ENCODE measurements around the gene WIPF2. TPM values are rescaled to one million over a fixed set of nuclear protein-coding genes. Genes with fewer than 3 reads are reported as not detected.

The WIPF2 gene
- total RNA-seq, 1 experiment from 2014 or later, result 327 TPM

DNA sequence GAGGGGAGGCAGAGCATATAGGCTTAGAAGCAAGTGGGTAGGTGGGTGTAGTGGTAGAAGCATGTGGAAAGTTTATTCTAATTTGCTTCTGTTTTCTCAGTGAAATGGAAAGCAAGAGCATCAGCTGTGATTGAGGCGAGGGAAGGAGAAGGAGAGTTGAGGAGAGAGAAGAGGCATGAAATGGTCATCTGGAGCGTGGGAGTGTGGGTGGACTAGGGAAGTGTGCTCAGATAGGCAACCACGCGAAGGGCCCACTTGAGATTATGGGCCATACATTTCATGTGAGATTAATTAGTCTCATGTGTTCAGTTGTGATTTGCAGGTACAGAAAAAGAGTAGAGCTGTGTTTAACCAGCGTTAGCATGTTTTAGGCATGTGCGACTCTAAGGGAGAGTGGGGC lies 47.8 kb downstream of the WIPF2 start:
- Mint-ChIP-seq H3K27ac (ENCODE audit: unreplicated experiment) (no peak overlapping the region), H3K27me3 (ENCODE audit: unreplicated experiment) (no peaks in the 10 kb centered on the region), H3K36me3 (ENCODE audit: insufficient read depth, unreplicated experiment) (peaks cover 42% of the 10 kb centered on the region), H3K9me3 (ENCODE audit: low read depth, unreplicated experiment) (no peaks in the 10 kb centered on the region), H3K4me1 (ENCODE audit: low read depth, unreplicated experiment) (no peaks in the 10 kb centered on the region), H3K4me3 (ENCODE audit: low read depth, unreplicated experiment) (no peak overlapping the region)
- CTCF ChIA-PET, result interaction anchor here (0.6 to 9.3 kb wide), 10 partner anchors 8 to 371 kb away, joined by 3 to 142 read pairs (median 5); partner anchors contain the start of gene WIPF2
- intact Hi-C loops (cut with micrococcal nuclease; ENCODE audit: unreplicated experiment), result no loop called here
- no TSS peak for BruUV-seq (replicated peaks)
- no peak for DNase-seq
- TF ChIP-seq, protein P1, sequence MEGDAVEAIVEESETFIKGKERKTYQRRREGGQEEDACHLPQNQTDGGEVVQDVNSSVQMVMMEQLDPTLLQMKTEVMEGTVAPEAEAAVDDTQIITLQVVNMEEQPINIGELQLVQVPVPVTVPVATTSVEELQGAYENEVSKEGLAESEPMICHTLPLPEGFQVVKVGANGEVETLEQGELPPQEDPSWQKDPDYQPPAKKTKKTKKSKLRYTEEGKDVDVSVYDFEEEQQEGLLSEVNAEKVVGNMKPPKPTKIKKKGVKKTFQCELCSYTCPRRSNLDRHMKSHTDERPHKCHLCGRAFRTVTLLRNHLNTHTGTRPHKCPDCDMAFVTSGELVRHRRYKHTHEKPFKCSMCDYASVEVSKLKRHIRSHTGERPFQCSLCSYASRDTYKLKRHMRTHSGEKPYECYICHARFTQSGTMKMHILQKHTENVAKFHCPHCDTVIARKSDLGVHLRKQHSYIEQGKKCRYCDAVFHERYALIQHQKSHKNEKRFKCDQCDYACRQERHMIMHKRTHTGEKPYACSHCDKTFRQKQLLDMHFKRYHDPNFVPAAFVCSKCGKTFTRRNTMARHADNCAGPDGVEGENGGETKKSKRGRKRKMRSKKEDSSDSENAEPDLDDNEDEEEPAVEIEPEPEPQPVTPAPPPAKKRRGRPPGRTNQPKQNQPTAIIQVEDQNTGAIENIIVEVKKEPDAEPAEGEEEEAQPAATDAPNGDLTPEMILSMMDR (IDR thresholded peaks at IDR 0.05; ENCODE audit: unreplicated experiment), result no peak

DNA sequence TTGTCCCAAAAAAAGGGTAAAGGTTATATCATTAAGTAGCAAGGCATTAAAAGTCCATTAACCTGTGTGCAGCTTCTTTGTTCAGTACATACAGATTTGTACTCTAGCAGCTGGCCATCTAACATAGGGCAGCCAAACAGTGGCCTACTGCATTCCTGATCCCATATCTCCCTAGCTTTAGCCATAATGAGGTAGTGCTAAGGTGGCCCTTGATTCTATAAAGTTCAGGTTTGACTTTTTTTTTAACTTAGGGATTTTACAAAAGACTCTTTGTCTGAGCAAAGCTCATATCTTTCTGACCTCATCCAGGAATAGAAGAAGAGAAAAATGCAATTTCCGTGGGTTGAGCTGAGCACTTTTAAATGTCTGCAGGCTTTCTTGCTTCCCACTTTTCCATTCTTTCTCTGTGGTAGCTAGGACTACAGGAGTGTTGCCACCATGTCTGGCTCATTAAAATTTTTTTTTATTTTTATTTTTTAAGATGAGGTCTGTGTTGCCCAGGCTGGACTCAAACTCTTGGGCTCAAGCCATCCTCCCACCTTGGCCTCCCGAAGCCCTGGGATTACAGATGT lies 49.1 kb downstream of the WIPF2 start:
- H3K4me3 Mint-ChIP-seq (ENCODE audit: low read depth, unreplicated experiment), result no peak overlapping the region
- TF ChIP-seq, protein P1 (IDR thresholded peaks at IDR 0.05; ENCODE audit: unreplicated experiment), result no peak
- H3K36me3 Mint-ChIP-seq (ENCODE audit: insufficient read depth, unreplicated experiment), result peaks cover 38% of the 10 kb centered on the region
- no TSS peak for BruUV-seq (replicated peaks)
- H3K4me1 Mint-ChIP-seq (ENCODE audit: low read depth, unreplicated experiment), result no peaks in the 10 kb centered on the region
- intact Hi-C loops (cut with micrococcal nuclease; ENCODE audit: unreplicated experiment), result loop anchor here (1.0 to 2.0 kb wide), 3 partner anchors 15 to 48 kb away; no protein-coding TSS in a partner anchor
- CTCF ChIA-PET, result interaction anchor here (0.5 to 9.3 kb wide), 38 partner anchors 8 to 647 kb away, joined by 3 to 142 read pairs (median 4); partner anchors contain the start of genes CASC3, CDC6 and WIPF2
- no peaks in the 10 kb centered on the region for H3K9me3 Mint-ChIP-seq (ENCODE audit: low read depth, unreplicated experiment)
- H3K27me3 Mint-ChIP-seq (ENCODE audit: unreplicated experiment), result no peaks in the 10 kb centered on the region
- H3K27ac Mint-ChIP-seq (ENCODE audit: unreplicated experiment), result no peak overlapping the region
- peak; percentile 69 for DNase-seq

DNA sequence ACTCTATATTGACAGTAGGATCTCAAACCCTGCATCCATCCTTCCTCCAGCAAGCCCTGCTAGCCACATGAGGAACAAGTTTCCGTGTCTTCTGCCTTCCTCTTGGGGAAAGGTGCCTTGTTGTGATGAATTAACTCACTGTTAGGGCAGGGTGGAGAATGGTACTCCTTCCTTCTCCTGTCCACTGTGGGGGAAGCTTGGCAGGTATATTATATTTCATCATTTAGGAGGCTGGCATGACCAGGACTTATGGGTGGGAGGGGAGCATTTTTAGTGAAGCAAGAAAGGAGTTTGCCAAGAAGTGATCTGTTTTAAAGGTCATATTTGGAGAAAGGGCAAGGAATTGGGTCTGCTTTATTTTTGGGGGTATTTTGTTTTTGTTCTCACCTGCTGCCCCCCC lies 59.3 kb downstream of the WIPF2 start:
- intact Hi-C loops (cut with micrococcal nuclease; ENCODE audit: unreplicated experiment), result no loop called here
- Mint-ChIP-seq H3K27me3 (ENCODE audit: unreplicated experiment) (no peaks in the 10 kb centered on the region), H3K4me3 (ENCODE audit: low read depth, unreplicated experiment) (no peak overlapping the region), H3K4me1 (ENCODE audit: low read depth, unreplicated experiment) (peaks cover 41% of the 10 kb centered on the region), H3K9me3 (ENCODE audit: low read depth, unreplicated experiment) (no peaks in the 10 kb centered on the region), H3K36me3 (ENCODE audit: insufficient read depth, unreplicated experiment) (peaks cover 97% of the 10 kb centered on the region), H3K27ac (ENCODE audit: unreplicated experiment) (peak overlapping the region; percentile 10)
- CTCF ChIA-PET, result interaction anchor here (0.7 to 2.4 kb wide), 5 partner anchors 8 to 63 kb away, joined by 3 to 8 read pairs (median 4); partner anchors contain the start of gene WIPF2
- DNase-seq, result no peak
- no TSS peak for BruUV-seq (replicated peaks)
- TF ChIP-seq, protein P1 (IDR thresholded peaks at IDR 0.05; ENCODE audit: unreplicated experiment), result no peak

DNA sequence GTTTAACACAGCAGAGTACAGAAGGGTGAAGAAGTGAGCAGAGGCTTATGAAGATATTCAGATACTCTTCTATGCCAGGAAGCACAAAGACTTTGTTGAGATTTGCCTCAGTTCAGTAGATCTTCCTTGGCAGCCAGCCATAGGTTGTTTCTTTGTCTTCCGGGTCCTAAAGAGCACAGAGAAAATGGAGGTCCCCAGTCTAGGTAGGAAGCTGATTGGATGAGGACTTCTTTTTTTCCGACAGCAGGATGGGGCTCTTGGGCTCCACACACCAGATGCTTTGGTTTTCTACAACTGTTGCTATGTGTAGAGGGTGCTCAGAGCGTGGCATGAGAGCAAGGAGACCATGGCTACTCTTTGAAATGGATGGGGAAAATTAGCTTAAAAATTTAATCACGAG lies 60.3 kb downstream of the WIPF2 start:
- Mint-ChIP-seq H3K27me3 (ENCODE audit: unreplicated experiment) (no peaks in the 10 kb centered on the region), H3K4me1 (ENCODE audit: low read depth, unreplicated experiment) (peaks cover 51% of the 10 kb centered on the region), H3K27ac (ENCODE audit: unreplicated experiment) (peak overlapping the region; percentile 10), H3K36me3 (ENCODE audit: insufficient read depth, unreplicated experiment) (peaks cover 97% of the 10 kb centered on the region), H3K4me3 (ENCODE audit: low read depth, unreplicated experiment) (no peak overlapping the region), H3K9me3 (ENCODE audit: low read depth, unreplicated experiment) (no peaks in the 10 kb centered on the region)
- BruUV-seq (replicated peaks), result no TSS peak
- no peak for DNase-seq
- intact Hi-C loops (cut with micrococcal nuclease; ENCODE audit: unreplicated experiment), result no loop called here
- TF ChIP-seq, protein P1 (IDR thresholded peaks at IDR 0.05; ENCODE audit: unreplicated experiment), result no peak
- CTCF ChIA-PET, result interaction anchor here (0.6 to 2.4 kb wide), 8 partner anchors 9 to 563 kb away, joined by 3 to 18 read pairs (median 4); partner anchors contain the start of genes CASC3 and WIPF2
